Gastrocnemius medialis (tissue), 4 donors: ENCODE data around the gene WDR49. TPM values are rescaled to one million over a fixed set of nuclear protein-coding genes. Genes with fewer than 3 reads are reported as not detected.

ENCODE experiments used
- ATAC-seq, 2 donors: fragments of 150-250 bp; one replicate each; pipeline ENCODE4 v1.9.1; 2016
- DNase-seq, 2 donors: peaks; one replicate each; pipeline ENCODE4 v3.0.0-alpha.2; 2019
- H3K27ac ChIP-seq, 4 donors: fragments of 200-600 bp; sonication (generic); 1 replicate in 1 of 4; 2 replicates in 3 of 4; pipeline ENCODE4 v1.5.1; 2016 to 2018; ENCODE audit warnings: mild to moderate bottlenecking in 2 of 4, moderate library complexity in 1 of 4
- H3K27me3 ChIP-seq, 3 donors: fragments of 200-600 bp; sonication (generic) in 2 of 3; 1 replicate in 1 of 3; 2 replicates in 2 of 3; pipeline versions ENCODE4 v1.5.1 to v1.6.0; 2016 to 2019; ENCODE audit warnings: mild to moderate bottlenecking in 1 of 3, moderate library complexity in 1 of 3
- H3K36me3 ChIP-seq, 2 donors: fragments of 200-600 bp; sonication (generic) in 1 of 2; one replicate each; pipeline ENCODE4 v1.5.1; 2017 to 2018
- H3K4me1 ChIP-seq, 2 donors: fragments of 200-600 bp; sonication (generic) in 1 of 2; one replicate each; pipeline ENCODE4 v1.5.1; 2016 to 2017; ENCODE audit warnings: mild to moderate bottlenecking in 2 of 2
- H3K4me3 ChIP-seq, 4 donors: fragments of 200-600 bp; sonication (generic) in 3 of 4; 1 replicate in 1 of 4; 2 replicates in 3 of 4; pipeline ENCODE4 v1.5.1; 2016 to 2019; ENCODE audit warnings: mild to moderate bottlenecking in 2 of 4
- H3K9me3 ChIP-seq, 3 donors: fragments of 200-600 bp; sonication (generic) in 2 of 3; 1 replicate in 1 of 3; 2 replicates in 2 of 3; pipeline ENCODE4 v1.5.1; 2016 to 2019
- POLR2A ChIP-seq, 2 donors: fragments of 450-650 bp; IDR thresholded peaks; one replicate each; pipeline ENCODE4 v1.6.1; 2017; ENCODE audit warnings: antibody characterized with exemption in 2 of 2, mild to moderate bottlenecking in 2 of 2, moderate library complexity in 2 of 2
- in situ Hi-C, 4 donors: fragments of 200-750 bp; cut with MboI; loops; one replicate each; pipeline versions ENCODE4 v1.15.0 to v1.8.0; 2017; ENCODE audit warnings: low sequenced_read_pairs in 4 of 4
- intact Hi-C: fragments of 100-400 bp; cut with DNase I; formaldehyde crosslinking; loops from one replicate; pipeline ENCODE4 v1.15.1; 2023; ENCODE audit warnings: low total_unique reads
- total RNA-seq, 4 donors: library from RNA; depleted of rRNA; stranded (reverse); fragments of >200 nt; gene quantifications; one replicate each; pipeline versions ENCODE4 v1.1.0 to v1.2.3, GENCODE V29; 2016
- TF ChIP-seq, protein P1 (sequence below), 5 experiments: fragments of 450-650 bp in 3 of 5; fragments of 200-600 bp in 2 of 5; sonication (generic) in 2 of 5; IDR thresholded peaks in 4 of 5; conservative IDR thresholded peaks in 1 of 5; 1 replicate in 4 of 5; 2 replicates in 1 of 5; pipeline ENCODE4 v1.5.1; 2016 to 2019; ENCODE audit warnings: antibody characterized with exemption in 5 of 5, mild to moderate bottlenecking in 3 of 5, moderate library complexity in 3 of 5

Gene WDR49
- total RNA-seq, 4 donors from 2014 or later: 0.29 to 1.2 (median 0.68) TPM

GRCh38 chr3:167684388-167684993 is 30.7 kb upstream of the WDR49 start:
- H3K36me3 ChIP-seq: peaks cover 0 to 11% of the 10 kb centered on the region in 2 donors
- ATAC-seq (peak in 1 of 2 donors; percentile 71), DNase-seq (no peak)
- in situ Hi-C loops (loop anchor here in 1 of 4 donors (25.0 kb wide), 1 partner anchor 297 kb away; the partner anchor contains the start of gene ZBBX), intact Hi-C loops (loop anchor here (2.0 kb wide), 1 partner anchor 304 kb away; the partner anchor contains the start of gene ZBBX)
- no peak overlapping the region for H3K4me3 ChIP-seq
- no peaks in the 10 kb centered on the region for H3K9me3 ChIP-seq
- TF ChIP-seq, protein P1, sequence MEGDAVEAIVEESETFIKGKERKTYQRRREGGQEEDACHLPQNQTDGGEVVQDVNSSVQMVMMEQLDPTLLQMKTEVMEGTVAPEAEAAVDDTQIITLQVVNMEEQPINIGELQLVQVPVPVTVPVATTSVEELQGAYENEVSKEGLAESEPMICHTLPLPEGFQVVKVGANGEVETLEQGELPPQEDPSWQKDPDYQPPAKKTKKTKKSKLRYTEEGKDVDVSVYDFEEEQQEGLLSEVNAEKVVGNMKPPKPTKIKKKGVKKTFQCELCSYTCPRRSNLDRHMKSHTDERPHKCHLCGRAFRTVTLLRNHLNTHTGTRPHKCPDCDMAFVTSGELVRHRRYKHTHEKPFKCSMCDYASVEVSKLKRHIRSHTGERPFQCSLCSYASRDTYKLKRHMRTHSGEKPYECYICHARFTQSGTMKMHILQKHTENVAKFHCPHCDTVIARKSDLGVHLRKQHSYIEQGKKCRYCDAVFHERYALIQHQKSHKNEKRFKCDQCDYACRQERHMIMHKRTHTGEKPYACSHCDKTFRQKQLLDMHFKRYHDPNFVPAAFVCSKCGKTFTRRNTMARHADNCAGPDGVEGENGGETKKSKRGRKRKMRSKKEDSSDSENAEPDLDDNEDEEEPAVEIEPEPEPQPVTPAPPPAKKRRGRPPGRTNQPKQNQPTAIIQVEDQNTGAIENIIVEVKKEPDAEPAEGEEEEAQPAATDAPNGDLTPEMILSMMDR (IDR thresholded peaks at IDR 0.05 in 4 of 5, conservative IDR thresholded peaks at IDR 0.05 in 1 of 5): peak; percentile 45 to 74 (median 60)
- TF ChIP-seq POLR2A (IDR thresholded peaks at IDR 0.05): no peak
- no peaks in the 10 kb centered on the region for H3K27me3 ChIP-seq
- H3K4me1 ChIP-seq: no peaks in the 10 kb centered on the region
- H3K27ac ChIP-seq: no peak overlapping the region

- ATAC-seq (no peak), DNase-seq (no peak)
- in situ Hi-C loops: loop anchor here in 1 of 4 donors (25.0 kb wide), 1 partner anchor 292 kb away; the partner anchor contains the start of gene ZBBX
- H3K9me3 ChIP-seq: peaks cover 0 to 18% (median 0%) of the 10 kb centered on the region in 3 donors
- H3K27ac ChIP-seq: no peak overlapping the region
- no peaks in the 10 kb centered on the region for H3K27me3 ChIP-seq
- no peak overlapping the region for H3K4me3 ChIP-seq
- H3K4me1 ChIP-seq: no peaks in the 10 kb centered on the region
- no peak for TF ChIP-seq POLR2A (IDR thresholded peaks at IDR 0.05)
- TF ChIP-seq, protein P1 (IDR thresholded peaks at IDR 0.05 in 4 of 5, conservative IDR thresholded peaks at IDR 0.05 in 1 of 5): no peak
- intact Hi-C loops: no loop called here
- H3K36me3 ChIP-seq: peaks cover 0 to 31% of the 10 kb centered on the region in 2 donors
These were observed 25.8 kb upstream of the WDR49 start for GRCh38 chr3:167679526-167679925.

DNA sequence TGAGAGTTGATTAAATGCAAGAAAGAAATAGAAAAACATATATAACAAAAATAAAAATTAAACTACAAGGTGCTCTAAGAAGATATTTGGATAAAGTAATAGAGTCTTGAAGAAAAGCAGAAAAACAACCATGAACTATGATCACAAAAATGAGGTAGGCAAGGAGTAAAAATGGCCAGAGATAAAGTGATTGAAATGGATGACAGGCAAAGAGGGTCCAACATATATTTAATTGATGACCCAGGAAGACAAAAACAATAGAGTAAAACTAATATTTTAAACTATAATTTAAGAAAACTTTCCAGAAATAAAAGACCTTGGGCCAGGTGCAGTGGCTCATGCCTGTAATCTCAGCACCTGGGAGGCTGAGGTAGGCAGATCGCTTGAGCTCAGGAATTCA is 22.1 kb upstream of the WDR49 start:
- peaks cover 0 to 18% (median 0%) of the 10 kb centered on the region in 3 donors for H3K9me3 ChIP-seq
- DNase-seq (no peak), ATAC-seq (no peak)
- no peak overlapping the region for H3K4me3 ChIP-seq
- in situ Hi-C loops (loop anchor here in 1 of 4 donors (25.0 kb wide), 1 partner anchor 289 kb away; the partner anchor contains the start of gene ZBBX), intact Hi-C loops (no loop called here)
- H3K36me3 ChIP-seq: peaks cover 0 to 41% of the 10 kb centered on the region in 2 donors
- H3K27me3 ChIP-seq: no peaks in the 10 kb centered on the region
- H3K4me1 ChIP-seq: no peaks in the 10 kb centered on the region
- TF ChIP-seq POLR2A (IDR thresholded peaks at IDR 0.05): no peak
- H3K27ac ChIP-seq: no peak overlapping the region

- no peak overlapping the region for H3K4me3 ChIP-seq
These were observed 19.5 kb upstream of the WDR49 start for GRCh38 chr3:167673221-167673620.

GRCh38 chr3:167671878-167672427 is 18.2 kb upstream of the WDR49 start:
- ATAC-seq (no peak), DNase-seq (no peak)
- Histone ChIP-seq H3K9me3 (peaks cover 0 to 18% (median 0%) of the 10 kb centered on the region in 3 donors), H3K36me3 (peaks cover 0 to 34% of the 10 kb centered on the region in 2 donors), H3K4me1 (no peaks in the 10 kb centered on the region), H3K4me3 (no peak overlapping the region), H3K27ac (no peak overlapping the region), H3K27me3 (no peaks in the 10 kb centered on the region)
- TF ChIP-seq, protein P1 (IDR thresholded peaks at IDR 0.05 in 4 of 5, conservative IDR thresholded peaks at IDR 0.05 in 1 of 5): no peak
- no peak for TF ChIP-seq POLR2A (IDR thresholded peaks at IDR 0.05)
- intact Hi-C loops: no loop called here
- in situ Hi-C loops: no loop called here

More at GRCh38 chr3:167673221-167673620, 19.5 kb upstream of the WDR49 start:
- ATAC-seq (no peak), DNase-seq (no peak)
- no peak overlapping the region for H3K27ac ChIP-seq
- TF ChIP-seq POLR2A (IDR thresholded peaks at IDR 0.05): no peak
- TF ChIP-seq, protein P1 (IDR thresholded peaks at IDR 0.05 in 4 of 5, conservative IDR thresholded peaks at IDR 0.05 in 1 of 5): no peak
- in situ Hi-C loops (no loop called here), intact Hi-C loops (no loop called here)
- H3K27me3 ChIP-seq: no peaks in the 10 kb centered on the region
- H3K36me3 ChIP-seq: peaks cover 0 to 41% of the 10 kb centered on the region in 2 donors
- peaks cover 0 to 18% (median 0%) of the 10 kb centered on the region in 3 donors for H3K9me3 ChIP-seq
- no peaks in the 10 kb centered on the region for H3K4me1 ChIP-seq
